ENCODE results near the gene HUNK.

Gene HUNK

GRCh38 chr21:32043458-32043857, 170.6 kb downstream of the HUNK start:
- TF ChIP-seq CTCF (IDR thresholded peaks at IDR 0.05; ENCODE audit: insufficient read depth, low read depth, low read length, missing control alignments), result no peak
- no peak for DNase-seq (ENCODE audit: low read depth)
- no peak overlapping the region for H3K4me3 ChIP-seq (ENCODE audit: low read length)

- DNase-seq (ENCODE audit: low read depth), result no peak
- no peak overlapping the region for H3K4me3 ChIP-seq (ENCODE audit: low read length)
- no peak for TF ChIP-seq CTCF (IDR thresholded peaks at IDR 0.05; ENCODE audit: insufficient read depth, low read depth, low read length, missing control alignments)
Measured at GRCh38 chr21:32044205-32045180, 171.7 kb downstream of the HUNK start.

- no peak overlapping the region for H3K4me3 ChIP-seq (ENCODE audit: low read length)
- DNase-seq (ENCODE audit: low read depth), result no peak
- TF ChIP-seq CTCF (IDR thresholded peaks at IDR 0.05; ENCODE audit: insufficient read depth, low read depth, low read length, missing control alignments), result no peak
Measured at GRCh38 chr21:32046191-32046590, 173.4 kb downstream of the HUNK start.

GRCh38 chr21:32048353-32048752, 175.5 kb downstream of the HUNK start:
- no peak for TF ChIP-seq CTCF (IDR thresholded peaks at IDR 0.05; ENCODE audit: insufficient read depth, low read depth, low read length, missing control alignments)
- H3K4me3 ChIP-seq (ENCODE audit: low read length), result no peak overlapping the region
- no peak for DNase-seq (ENCODE audit: low read depth)
